Left lobe of liver (tissue), 2 donors: Measurements from ENCODE around the gene NKG7. TPM values are rescaled to one million over a fixed set of nuclear protein-coding genes. Genes with fewer than 3 reads are reported as not detected.
A peak's percentile ranks its signal among the peaks of the same experiment; 100 is the strongest.

Experiments used
- ATAC-seq: fragments of 200-7000 bp; cut with Tn5 transposase; one replicate; pipeline ENCODE4 v1.9.1; 2020; ENCODE audit warnings: mild to moderate bottlenecking, moderate library complexity
- DNase-seq: peaks from one replicate; pipeline ENCODE4 v3.0.0-alpha.2; 2020; ENCODE audit warnings: low spot score
- total RNA-seq: library from RNA; stranded (reverse); gene quantifications from one replicate; pipeline ENCODE4 v1.2.1, GENCODE V29; 2021
- donor health status: DM: no; HTN: no; CAD: no; lungs with moderate emphysema.
- donor health status: DM: no; HTN: yes; CAD: no.

Gene NKG7
- total RNA-seq, 1 donor from 2014 or later = 1.7 TPM

GRCh38 chr19:51365211-51365964, 7.1 kb downstream of the NKG7 start:
- ATAC-seq (peak; percentile 35), DNase-seq (peak; percentile 69)

GRCh38 chr19:51364200-51365106, 8.0 kb downstream of the NKG7 start:
- ATAC-seq = no peak
- DNase-seq = no peak

- DNase-seq (no peak), ATAC-seq (no peak)
Observed at GRCh38 chr19:51361239-51361638, 11.2 kb downstream of the NKG7 start.

GRCh38 chr19:51359294-51359693, 13.2 kb downstream of the NKG7 start:
- ATAC-seq = no peak
- no peak for DNase-seq

GRCh38 chr19:51357952-51358351, 14.5 kb downstream of the NKG7 start:
- ATAC-seq = peak; percentile 47

GRCh38 chr19:51356159-51356801, 16.2 kb downstream of the NKG7 start:
- DNase-seq (peak; percentile 85), ATAC-seq (peak; percentile 86)

More at GRCh38 chr19:51357952-51358351, 14.5 kb downstream of the NKG7 start:
- no peak for DNase-seq

- DNase-seq (no peak), ATAC-seq (no peak)
Observed at GRCh38 chr19:51354742-51355148, 17.7 kb downstream of the NKG7 start.

GRCh38 chr19:51354103-51354741, 18.2 kb downstream of the NKG7 start:
- no peak for ATAC-seq
- no peak for DNase-seq

GRCh38 chr19:51352783-51353360, 19.6 kb downstream of the NKG7 start:
- ATAC-seq = no peak
- no peak for DNase-seq

GRCh38 chr19:51351266-51351990, 21.0 kb downstream of the NKG7 start:
- no peak for DNase-seq
- no peak for ATAC-seq

- ATAC-seq (peak; percentile 48), DNase-seq (no peak)
Observed at GRCh38 chr19:51347209-51347928, 25.1 kb downstream of the NKG7 start.

- ATAC-seq (no peak), DNase-seq (no peak)
Observed at GRCh38 chr19:51346742-51347141, 25.7 kb downstream of the NKG7 start.

- ATAC-seq (no peak), DNase-seq (no peak)
Observed at GRCh38 chr19:51345076-51345620, 27.3 kb downstream of the NKG7 start.

- DNase-seq (no peak), ATAC-seq (no peak)
Observed at GRCh38 chr19:51342631-51343569, 29.6 kb downstream of the NKG7 start.

GRCh38 chr19:51341976-51342580, 30.4 kb downstream of the NKG7 start, which contains the start of gene VSIG10L:
VSIG10L (minus strand) TSS chr19:51342139; CDS start chr19:51342124, 15 bp downstream.
- DNase-seq = no peak
- no peak for ATAC-seq

- DNase-seq (no peak), ATAC-seq (no peak)
Observed at GRCh38 chr19:51341066-51341465, 31.4 kb downstream of the NKG7 start.
